Activated T-cell treated with anti-CD3 and anti-CD28 coated beads, Interleukin-2, amount 50 U/mL, for 72 hours (primary cell): ENCODE results near the gene PSEN1. TPM values are rescaled to one million over a fixed set of nuclear protein-coding genes. Genes with fewer than 3 reads are reported as not detected.

Experiments
- ATAC-seq, 2 donors: fragments of 150-1000 bp; cut with Tn5 transposase; replicated peaks in 1 of 2; 2 replicates each; pipeline ENCODE4 v1.10.0; 2021; ENCODE audit warnings: moderate library complexity in 2 of 2, mild to moderate bottlenecking in 1 of 2
- DNase-seq, 2 donors: peaks; one replicate each; pipeline ENCODE4 v3.0.0; 2021 to 2022; ENCODE audit warnings: mixed read lengths in 1 of 2
- H3K27ac Mint-ChIP-seq: one replicate; pipeline ENCODE4 v1.8.0; 2022; ENCODE audit warnings: mild to moderate bottlenecking, moderate library complexity, mixed read lengths
- H3K27me3 Mint-ChIP-seq: one replicate; pipeline ENCODE4 v1.8.0; 2022; ENCODE audit warnings: low read depth, mixed read lengths
- H3K36me3 Mint-ChIP-seq, 2 donors: one replicate each; pipeline ENCODE4 v1.8.0; 2022; ENCODE audit warnings: mixed read lengths in 2 of 2, mild to moderate bottlenecking in 1 of 2; ENCODE audit not compliant: insufficient read depth in 2 of 2
- H3K4me1 Mint-ChIP-seq: one replicate; pipeline ENCODE4 v1.8.0; 2022; ENCODE audit warnings: low read depth, mixed read lengths
- H3K4me3 Mint-ChIP-seq, 2 donors: one replicate each; pipeline ENCODE4 v1.8.0; 2022; ENCODE audit warnings: mild to moderate bottlenecking in 2 of 2, mixed read lengths in 2 of 2, moderate library complexity in 2 of 2
- H3K9me3 Mint-ChIP-seq, 2 donors: one replicate each; pipeline ENCODE4 v1.8.0; 2022; ENCODE audit warnings: mixed read lengths in 2 of 2
- total RNA-seq, 2 donors: library from RNA; stranded (reverse); gene quantifications; one replicate each; pipeline ENCODE4 v1.2.3, GENCODE V29; 2022

Gene PSEN1
- total RNA-seq, 2 donors from 2014 or later, result 40.1 to 42.2 TPM

DNA sequence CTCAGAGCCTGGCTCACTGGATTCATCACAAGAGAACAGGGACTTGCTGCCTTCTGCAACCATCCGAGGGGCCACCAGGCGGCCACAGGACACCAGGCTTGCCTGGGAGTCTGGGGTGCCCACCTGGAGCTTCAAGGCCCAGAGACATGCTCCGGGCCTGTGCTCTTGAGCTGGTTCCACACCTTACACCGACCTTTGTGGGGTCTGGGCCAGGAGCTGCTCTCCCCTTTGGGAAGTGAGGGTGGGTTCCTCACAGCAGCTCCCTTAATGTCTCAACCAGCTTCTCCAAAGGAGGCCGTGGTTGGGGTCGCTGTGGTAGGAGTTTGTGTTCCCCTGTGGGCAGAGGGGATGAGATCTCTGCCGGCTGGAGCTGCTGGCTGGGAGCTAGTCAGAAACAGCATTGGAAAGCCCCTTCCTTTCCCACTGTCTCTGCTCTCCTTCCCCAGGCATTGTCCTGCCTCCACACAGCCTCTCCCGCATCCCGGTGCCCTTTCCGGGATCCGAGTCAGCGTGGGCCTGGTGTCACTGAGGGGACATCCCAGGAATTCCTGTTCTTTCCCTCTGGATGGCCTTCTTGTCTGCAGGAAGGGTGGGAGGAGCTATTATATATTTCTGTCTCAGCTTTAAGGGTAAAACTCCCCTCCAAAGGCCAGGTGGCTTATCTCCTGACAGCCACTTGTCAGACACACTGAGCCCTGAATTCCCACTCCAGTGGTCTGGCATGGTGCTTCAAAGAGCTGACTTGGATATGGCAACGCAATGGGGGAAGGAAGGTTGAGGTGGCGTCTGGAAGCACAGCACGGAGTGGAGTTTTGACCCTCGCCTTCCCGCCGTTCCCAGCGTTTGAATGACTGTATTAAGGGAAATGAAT lies 95.9 kb downstream of the PSEN1 start:
- no peak for DNase-seq
- H3K4me1 Mint-ChIP-seq, result peaks cover 13% of the 10 kb centered on the region
- peak; percentile 18 to 27 for ATAC-seq
- no peak overlapping the region for H3K4me3 Mint-ChIP-seq
- no peak overlapping the region for H3K27ac Mint-ChIP-seq
- peaks cover 47% of the 10 kb centered on the region for H3K27me3 Mint-ChIP-seq
- no peaks in the 10 kb centered on the region for H3K9me3 Mint-ChIP-seq
- H3K36me3 Mint-ChIP-seq, result peaks cover 0 to 4% of the 10 kb centered on the region in 2 donors

DNA sequence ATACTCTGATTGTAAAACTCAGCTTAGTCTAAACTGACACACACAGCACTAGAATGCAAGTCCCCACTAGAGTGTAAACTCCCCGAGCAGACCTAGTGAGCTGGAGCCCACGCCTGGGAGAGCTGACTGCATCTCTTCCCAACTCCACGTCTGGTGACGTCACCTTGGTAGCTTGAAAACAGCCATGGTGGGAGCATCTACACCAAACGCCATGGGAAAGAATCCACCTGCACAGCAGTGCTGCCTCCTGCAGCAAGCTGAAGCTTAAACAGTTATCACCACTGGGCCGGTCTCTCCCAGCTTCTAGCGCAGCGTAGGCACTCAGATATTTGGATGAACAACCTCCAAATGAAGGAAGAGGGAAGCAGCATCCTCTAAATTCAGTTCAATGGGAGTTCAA lies 96.7 kb downstream of the PSEN1 start:
- Mint-ChIP-seq H3K36me3 (peaks cover 0 to 4% of the 10 kb centered on the region in 2 donors), H3K27me3 (peaks cover 49% of the 10 kb centered on the region), H3K4me1 (peaks cover 14% of the 10 kb centered on the region), H3K27ac (no peak overlapping the region), H3K9me3 (no peaks in the 10 kb centered on the region), H3K4me3 (no peak overlapping the region)
- no peak for ATAC-seq
- no peak for DNase-seq

DNA sequence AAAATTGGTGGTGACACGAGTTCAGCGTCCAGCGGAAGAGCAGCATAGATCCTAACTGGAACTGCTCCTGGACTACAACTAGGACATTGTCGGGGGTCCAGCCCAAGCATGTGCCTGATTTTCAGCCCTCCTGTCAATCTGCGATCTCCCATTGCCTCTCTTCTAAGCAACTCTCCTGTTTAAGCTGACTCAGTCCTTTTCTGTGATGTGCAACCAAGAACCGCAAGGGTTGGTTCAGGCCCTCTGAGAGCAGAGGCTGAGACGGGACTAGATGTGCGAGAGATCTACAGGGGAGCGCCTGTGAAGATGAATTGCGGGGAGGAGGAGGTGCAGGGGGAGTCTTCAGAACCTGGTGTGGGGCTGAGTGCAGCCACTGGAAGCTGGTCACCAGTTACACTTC lies 97.3 kb downstream of the PSEN1 start:
- H3K27me3 Mint-ChIP-seq, result peaks cover 52% of the 10 kb centered on the region
- ATAC-seq (peak in 1 of 2 donors; percentile 25), DNase-seq (no peak)
- H3K36me3 Mint-ChIP-seq, result peaks cover 0 to 4% of the 10 kb centered on the region in 2 donors
- no peak overlapping the region for H3K27ac Mint-ChIP-seq
- H3K9me3 Mint-ChIP-seq, result no peaks in the 10 kb centered on the region
- H3K4me3 Mint-ChIP-seq, result no peak overlapping the region
- peaks cover 18% of the 10 kb centered on the region for H3K4me1 Mint-ChIP-seq

DNA sequence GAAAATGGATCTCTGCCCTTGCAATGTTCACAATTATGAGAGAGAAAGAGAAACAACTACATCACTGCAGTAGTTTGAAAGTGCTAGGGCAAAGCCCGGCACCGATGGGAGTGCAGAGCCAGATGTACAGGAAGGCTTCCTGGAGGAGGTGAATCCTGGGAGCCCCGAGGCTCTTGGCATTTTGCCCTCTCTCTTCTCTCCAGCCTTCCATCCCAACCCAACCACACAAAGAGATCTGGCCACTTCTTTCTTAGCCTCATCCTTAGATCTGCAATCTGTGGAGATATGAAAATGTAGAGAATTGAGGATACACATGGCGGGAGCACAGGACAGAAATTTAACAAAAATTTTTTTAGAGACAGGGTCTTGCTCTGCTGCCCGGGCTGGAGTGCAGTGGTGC lies 97.7 kb downstream of the PSEN1 start:
- Mint-ChIP-seq H3K27ac (no peak overlapping the region), H3K4me3 (no peak overlapping the region), H3K36me3 (peaks cover 0 to 4% of the 10 kb centered on the region in 2 donors), H3K27me3 (peaks cover 56% of the 10 kb centered on the region), H3K4me1 (peaks cover 22% of the 10 kb centered on the region), H3K9me3 (no peaks in the 10 kb centered on the region)
- ATAC-seq (no peak), DNase-seq (no peak)

DNA sequence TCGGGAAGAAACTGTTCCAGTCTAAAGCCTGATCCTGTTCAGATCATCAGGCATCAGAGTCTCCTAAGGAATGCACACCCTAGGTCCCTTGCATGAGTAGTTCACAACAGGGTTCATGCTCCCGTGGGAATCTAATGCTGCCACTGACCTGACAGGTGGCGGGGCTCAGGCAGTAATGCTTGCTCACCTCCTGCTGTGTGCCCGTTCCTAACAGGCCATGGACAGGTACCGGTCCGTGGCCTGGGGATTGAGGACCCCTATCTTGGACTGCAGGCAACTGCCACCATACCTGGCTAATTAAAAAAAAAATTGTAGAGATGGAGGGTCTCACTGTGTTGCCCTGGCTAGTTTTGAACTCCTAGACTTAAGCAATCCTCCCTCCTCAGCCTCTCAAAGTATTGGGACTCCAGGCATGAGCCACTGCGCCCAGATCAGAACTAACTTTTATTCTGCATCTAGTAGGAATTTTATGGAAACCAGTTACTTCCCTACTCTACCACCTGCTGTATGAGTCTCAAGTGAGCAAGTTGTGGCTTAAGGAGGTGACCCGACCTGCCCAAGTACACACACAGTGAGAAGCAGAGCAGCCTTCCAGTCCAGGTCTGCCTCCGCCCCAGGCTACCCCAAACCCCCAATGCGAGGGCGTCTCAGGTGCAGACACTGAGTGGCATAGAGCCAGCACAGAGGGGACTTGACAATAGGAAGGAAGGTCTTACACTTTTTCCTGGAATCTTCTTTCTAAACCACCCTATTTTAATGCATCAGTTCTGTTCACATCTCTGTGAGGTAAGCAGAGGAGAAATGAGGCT lies 98.5 kb downstream of the PSEN1 start:
- Mint-ChIP-seq H3K27me3 (peaks cover 63% of the 10 kb centered on the region), H3K4me3 (no peak overlapping the region), H3K27ac (no peak overlapping the region), H3K36me3 (peaks cover 0 to 4% of the 10 kb centered on the region in 2 donors), H3K9me3 (no peaks in the 10 kb centered on the region), H3K4me1 (peaks cover 28% of the 10 kb centered on the region)
- DNase-seq (no peak), ATAC-seq (no peak)

DNA sequence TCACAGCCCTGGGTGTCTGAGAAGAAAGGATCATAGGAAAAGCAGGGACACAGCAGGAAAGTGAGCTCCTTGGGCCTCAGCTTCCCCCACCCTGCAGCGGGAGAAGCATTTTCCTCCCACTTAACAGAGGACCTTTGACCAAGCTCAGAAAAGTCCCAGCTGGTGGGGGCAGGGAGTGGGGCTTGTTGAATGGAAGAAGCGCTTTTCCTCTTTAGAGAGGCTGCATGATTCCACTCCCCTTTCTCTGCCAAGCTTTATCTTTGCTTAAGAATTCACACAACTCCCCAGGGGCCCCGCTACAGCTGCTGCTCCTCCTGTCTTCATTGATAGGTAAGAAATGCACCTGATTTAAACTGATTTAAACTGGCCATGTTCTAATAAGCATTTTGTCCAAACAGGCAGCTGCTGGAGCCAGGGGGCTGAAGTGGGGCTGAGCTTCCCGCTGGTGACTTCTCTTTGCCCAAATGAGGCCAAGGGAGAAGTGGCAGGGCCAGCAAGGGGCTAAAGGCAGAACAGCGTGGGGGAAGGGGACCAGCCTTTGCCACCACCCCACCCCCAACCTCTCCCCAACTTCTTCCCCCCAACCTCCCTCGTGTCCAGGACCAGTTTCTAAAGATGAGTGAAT lies 99.3 kb downstream of the PSEN1 start:
- ATAC-seq, result no peak
- Mint-ChIP-seq H3K4me1 (peaks cover 28% of the 10 kb centered on the region), H3K4me3 (peak overlapping the region in 1 of 2 donors; percentile 16), H3K27ac (no peak overlapping the region), H3K27me3 (peaks cover 71% of the 10 kb centered on the region), H3K36me3 (peaks cover 0 to 4% of the 10 kb centered on the region in 2 donors), H3K9me3 (no peaks in the 10 kb centered on the region)
- DNase-seq, result no peak

DNA sequence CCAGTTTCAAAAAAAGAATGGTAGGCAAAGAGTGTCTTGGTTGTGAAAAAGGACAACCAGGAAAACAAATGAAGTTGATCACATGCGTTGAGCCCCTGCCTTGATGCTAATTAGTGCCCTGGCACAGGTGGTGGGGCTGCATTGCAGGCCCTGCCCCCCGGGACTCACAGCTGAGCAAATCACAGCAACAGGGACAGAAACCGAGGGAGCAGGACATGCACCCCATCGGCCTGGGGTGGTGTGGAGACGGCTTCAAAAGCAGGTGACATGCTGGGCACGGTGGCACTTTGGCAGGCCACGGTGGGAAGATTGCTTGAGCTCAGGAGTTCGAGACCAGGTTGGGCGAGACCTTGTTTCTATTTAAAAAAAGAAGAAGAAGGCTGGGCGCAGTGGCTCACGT lies 99.8 kb downstream of the PSEN1 start:
- peaks cover 28% of the 10 kb centered on the region for H3K4me1 Mint-ChIP-seq
- DNase-seq, result no peak
- H3K4me3 Mint-ChIP-seq, result peak overlapping the region; percentile 16 to 77
- ATAC-seq, result no peak
- peaks cover 0 to 4% of the 10 kb centered on the region in 2 donors for H3K36me3 Mint-ChIP-seq
- no peak overlapping the region for H3K27ac Mint-ChIP-seq
- H3K9me3 Mint-ChIP-seq, result no peaks in the 10 kb centered on the region
- peaks cover 76% of the 10 kb centered on the region for H3K27me3 Mint-ChIP-seq

DNA sequence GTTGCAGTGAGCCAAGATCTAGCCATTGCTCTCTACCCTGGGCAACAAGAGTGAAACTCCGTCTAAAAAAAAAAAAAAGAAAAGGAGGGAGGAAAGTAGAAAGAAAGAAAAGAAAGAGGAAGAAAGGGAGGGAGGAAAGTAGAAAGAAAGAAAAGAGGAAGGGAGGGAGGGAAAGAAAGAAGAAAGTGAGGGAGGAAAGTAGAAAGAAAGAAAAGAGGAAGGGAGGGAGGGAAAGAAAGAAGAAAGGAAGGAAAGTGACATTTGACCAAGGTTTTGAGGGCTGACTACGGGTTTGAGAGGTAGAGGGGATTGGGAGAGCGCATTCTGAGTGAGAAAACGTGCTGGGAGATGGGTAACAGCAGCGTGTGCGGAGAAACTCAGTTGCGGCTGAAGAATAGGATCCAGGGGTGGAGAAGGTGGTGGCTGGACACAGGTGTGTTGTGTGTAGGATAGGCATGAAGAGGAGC lies 100.5 kb downstream of the PSEN1 start:
- no peak for DNase-seq
- H3K4me3 Mint-ChIP-seq, result peak overlapping the region; percentile 61 to 77
- H3K4me1 Mint-ChIP-seq, result peaks cover 28% of the 10 kb centered on the region
- no peaks in the 10 kb centered on the region for H3K9me3 Mint-ChIP-seq
- H3K27me3 Mint-ChIP-seq, result peaks cover 83% of the 10 kb centered on the region
- ATAC-seq, result no peak
- H3K27ac Mint-ChIP-seq, result no peak overlapping the region
- H3K36me3 Mint-ChIP-seq, result peaks cover 0 to 4% of the 10 kb centered on the region in 2 donors

DNA sequence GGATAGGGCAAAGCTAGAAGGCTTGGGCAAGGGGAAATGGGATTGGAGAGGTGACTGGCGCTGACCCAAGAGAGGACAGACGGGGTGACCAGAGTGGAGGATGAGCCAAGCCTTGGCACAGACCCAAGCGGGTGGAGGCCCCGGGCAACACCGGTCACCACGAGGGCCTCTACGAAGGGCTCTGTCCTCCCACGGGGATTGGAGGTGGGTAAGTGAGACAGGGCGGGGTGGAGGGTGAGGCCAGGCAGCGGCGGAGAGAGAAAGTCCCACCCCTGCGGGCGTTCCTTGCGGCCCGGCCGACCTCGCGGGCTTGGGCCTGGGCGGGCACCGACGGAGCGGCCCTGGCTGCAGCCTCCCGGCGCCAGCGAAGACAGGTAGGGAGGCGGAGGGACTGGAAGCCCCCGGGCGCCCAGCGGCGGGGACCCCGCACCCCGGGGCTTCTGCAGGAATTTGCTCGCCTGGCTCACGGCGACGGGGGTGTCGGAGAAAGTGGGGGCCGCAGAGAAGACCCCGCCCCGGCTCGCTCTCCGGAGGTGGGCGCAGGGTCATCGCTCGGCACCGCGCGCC lies 101.0 kb downstream of the PSEN1 start, which contains the start of gene PAPLN:
PAPLN (plus strand) TSS at position 288 of the 567 bp plus-strand sequence. CDS start 2,273 bp downstream, outside the sequence.
- H3K4me1 Mint-ChIP-seq, result peaks cover 28% of the 10 kb centered on the region
- H3K4me3 Mint-ChIP-seq, result peak within 1 kb of the TSS; percentile 71 to 77
- DNase-seq (peak in 1 of 2 donors; percentile 26), ATAC-seq (peak; percentile 50 to 59)
- no peaks in the 10 kb centered on the region for H3K9me3 Mint-ChIP-seq
- peaks cover 0 to 4% of the 10 kb centered on the region in 2 donors for H3K36me3 Mint-ChIP-seq
- H3K27ac Mint-ChIP-seq, result no peak within 1 kb of the TSS
- H3K27me3 Mint-ChIP-seq, result peaks cover 85% of the 10 kb centered on the region

DNA sequence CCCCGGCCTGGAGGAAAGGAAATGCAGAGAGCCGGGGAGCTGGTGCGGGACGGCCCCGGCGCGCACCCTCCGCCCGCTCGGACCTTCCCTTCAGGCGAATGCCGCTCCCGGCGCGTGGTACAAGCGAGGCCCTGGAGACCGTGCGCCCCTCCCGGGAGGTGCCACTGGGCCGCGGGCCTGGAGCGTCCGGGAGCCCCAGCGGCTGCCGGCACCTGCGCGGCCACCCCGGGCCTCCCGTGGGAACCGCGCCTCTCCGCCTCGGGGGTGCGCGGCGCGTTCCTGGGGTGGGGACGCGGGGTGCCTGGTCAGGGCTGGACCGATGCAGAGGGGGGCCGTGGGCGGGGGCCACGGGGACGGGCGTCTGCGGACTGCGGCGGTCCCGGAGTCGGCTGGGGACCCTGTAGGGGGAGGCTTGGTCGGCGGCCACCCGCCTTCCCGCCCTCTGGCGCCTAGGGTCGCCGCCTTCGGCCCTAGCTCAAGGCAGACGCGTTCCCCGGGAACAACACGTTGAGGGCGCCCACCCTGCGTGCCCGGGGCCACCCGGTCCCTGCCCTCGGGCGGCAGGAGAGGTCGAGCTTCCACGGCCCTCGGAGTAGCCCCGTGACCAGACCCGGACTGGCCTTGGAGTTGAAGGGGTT lies 101.6 kb downstream of the PSEN1 start:
- Mint-ChIP-seq H3K9me3 (no peaks in the 10 kb centered on the region), H3K27ac (no peak overlapping the region), H3K4me1 (peaks cover 33% of the 10 kb centered on the region), H3K36me3 (peaks cover 0 to 4% of the 10 kb centered on the region in 2 donors), H3K27me3 (peaks cover 86% of the 10 kb centered on the region), H3K4me3 (peak overlapping the region; percentile 71 to 77)
- DNase-seq (no peak), ATAC-seq (peak in 1 of 2 donors; percentile 32)

DNA sequence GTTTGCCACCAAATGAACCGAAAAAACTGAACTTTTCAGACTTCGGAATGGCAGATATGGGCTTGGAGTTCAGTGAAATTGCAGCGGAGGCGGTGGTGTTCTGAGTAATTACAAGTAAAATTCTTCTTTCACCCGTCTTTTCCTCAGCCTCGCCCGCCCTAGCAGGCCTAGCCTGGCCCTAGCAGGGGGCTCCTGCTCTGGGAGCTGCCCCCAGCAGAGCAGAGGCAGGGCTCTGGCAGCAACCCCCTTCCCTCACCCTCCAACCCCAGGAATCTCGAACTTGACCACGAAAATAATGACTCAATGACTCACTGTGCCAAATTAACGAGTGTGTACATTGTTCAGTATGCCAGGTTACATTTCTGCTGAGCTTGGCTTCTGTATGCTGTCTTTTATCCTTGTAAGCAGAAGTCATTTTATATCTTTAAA lies 102.1 kb downstream of the PSEN1 start:
- Mint-ChIP-seq H3K27me3 (peaks cover 88% of the 10 kb centered on the region), H3K9me3 (no peaks in the 10 kb centered on the region), H3K27ac (no peak overlapping the region), H3K36me3 (peaks cover 0 to 4% of the 10 kb centered on the region in 2 donors), H3K4me1 (peaks cover 38% of the 10 kb centered on the region), H3K4me3 (peak overlapping the region; percentile 67 to 71)
- DNase-seq (no peak), ATAC-seq (peak; percentile 16 to 19)

DNA sequence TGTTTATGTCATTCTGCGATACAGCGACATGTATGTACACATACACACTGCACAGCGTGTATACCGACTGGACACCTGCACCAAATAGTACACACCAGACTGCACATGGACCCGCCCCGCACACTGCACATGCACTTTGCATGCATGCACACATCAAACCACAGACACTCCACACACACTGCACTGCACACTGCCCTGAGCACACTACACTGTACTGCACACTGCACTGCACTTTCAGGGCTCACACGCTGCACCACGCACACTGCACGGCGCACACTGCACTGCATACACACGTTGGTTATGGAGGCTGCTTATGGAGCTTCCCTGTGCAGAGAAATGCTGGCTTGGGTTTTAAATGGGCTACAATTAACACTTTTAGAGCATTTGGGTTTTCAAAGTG lies 102.6 kb downstream of the PSEN1 start:
- H3K4me3 Mint-ChIP-seq, result no peak overlapping the region
- no peaks in the 10 kb centered on the region for H3K9me3 Mint-ChIP-seq
- ATAC-seq (no peak), DNase-seq (no peak)
- H3K36me3 Mint-ChIP-seq, result peaks cover 0 to 4% of the 10 kb centered on the region in 2 donors
- H3K4me1 Mint-ChIP-seq, result peaks cover 42% of the 10 kb centered on the region
- H3K27me3 Mint-ChIP-seq, result peaks cover 88% of the 10 kb centered on the region
- H3K27ac Mint-ChIP-seq, result no peak overlapping the region
